ENCODE measurements around the gene CATSPER1.
A peak's percentile ranks its signal among the peaks of the same experiment; 100 is the strongest.

CATSPER1 gene

DNA sequence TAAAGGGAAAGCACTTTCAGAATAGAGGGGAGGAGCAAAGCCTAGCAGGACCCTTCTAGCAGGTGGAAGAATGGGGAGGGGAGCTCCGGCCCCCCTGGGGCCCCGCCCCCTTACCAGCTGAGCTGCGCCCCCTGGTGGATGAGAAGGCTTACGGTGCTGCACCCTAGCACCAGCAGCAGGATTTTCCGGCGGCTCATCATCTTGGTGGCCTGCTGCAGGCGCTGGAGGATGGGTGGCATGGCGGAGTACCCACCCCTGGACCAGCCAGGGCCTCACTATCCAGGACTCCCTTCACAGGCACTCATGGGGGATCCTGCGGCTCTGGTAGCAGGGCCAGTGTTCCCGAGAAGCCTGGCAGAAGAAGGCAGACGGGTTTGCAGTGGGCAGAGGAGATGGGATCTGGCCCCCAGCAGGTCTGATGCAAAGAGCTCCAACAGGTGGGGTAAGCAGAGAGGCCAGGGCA is 18.9 kb upstream of the CATSPER1 start:
- H3K79me2 ChIP-seq: no peaks in the 10 kb centered on the region
- no peaks in the 10 kb centered on the region for H3K27me3 ChIP-seq (ENCODE audit: control insufficient read depth, insufficient read depth, low read length)
- no peak overlapping the region for H3K27ac ChIP-seq
- TF ChIP-seq, protein P1, sequence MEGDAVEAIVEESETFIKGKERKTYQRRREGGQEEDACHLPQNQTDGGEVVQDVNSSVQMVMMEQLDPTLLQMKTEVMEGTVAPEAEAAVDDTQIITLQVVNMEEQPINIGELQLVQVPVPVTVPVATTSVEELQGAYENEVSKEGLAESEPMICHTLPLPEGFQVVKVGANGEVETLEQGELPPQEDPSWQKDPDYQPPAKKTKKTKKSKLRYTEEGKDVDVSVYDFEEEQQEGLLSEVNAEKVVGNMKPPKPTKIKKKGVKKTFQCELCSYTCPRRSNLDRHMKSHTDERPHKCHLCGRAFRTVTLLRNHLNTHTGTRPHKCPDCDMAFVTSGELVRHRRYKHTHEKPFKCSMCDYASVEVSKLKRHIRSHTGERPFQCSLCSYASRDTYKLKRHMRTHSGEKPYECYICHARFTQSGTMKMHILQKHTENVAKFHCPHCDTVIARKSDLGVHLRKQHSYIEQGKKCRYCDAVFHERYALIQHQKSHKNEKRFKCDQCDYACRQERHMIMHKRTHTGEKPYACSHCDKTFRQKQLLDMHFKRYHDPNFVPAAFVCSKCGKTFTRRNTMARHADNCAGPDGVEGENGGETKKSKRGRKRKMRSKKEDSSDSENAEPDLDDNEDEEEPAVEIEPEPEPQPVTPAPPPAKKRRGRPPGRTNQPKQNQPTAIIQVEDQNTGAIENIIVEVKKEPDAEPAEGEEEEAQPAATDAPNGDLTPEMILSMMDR (IDR thresholded peaks at IDR 0.05): peak; percentile 73
- H3K9me3 ChIP-seq (ENCODE audit: control insufficient read depth, low read length): no peaks in the 10 kb centered on the region
- no peak overlapping the region for H3K9ac ChIP-seq
- H3K4me2 ChIP-seq (ENCODE audit: low read length): peak overlapping the region; percentile 22
- H3K36me3 ChIP-seq (ENCODE audit: control insufficient read depth, insufficient read depth, low read length): no peaks in the 10 kb centered on the region
- peaks cover 14% of the 10 kb centered on the region for H3K4me1 ChIP-seq
- no peak overlapping the region for H3K4me3 ChIP-seq (ENCODE audit: low read depth, low read length)
- no peak overlapping the region for H2AFZ ChIP-seq

DNA sequence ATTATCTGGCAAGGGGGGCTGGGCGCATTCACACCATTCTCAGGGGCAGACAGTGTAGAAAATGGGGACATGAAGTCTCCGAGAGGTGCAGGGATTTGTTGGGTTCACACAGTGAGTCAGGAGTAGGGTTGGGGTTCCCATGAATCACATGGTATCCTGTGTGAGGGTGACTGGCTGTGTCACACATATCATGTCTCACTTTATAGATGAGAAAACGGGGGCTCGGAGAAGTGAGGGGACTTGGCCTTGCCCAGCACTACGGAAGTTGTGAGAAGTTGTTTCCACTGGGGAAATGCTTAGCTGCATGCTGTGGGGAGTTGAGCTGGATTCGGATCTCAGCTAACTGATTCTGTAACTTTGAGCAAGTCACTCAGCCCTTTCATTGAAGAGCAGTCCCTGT is 18.5 kb upstream of the CATSPER1 start:
- Histone ChIP-seq H3K9ac (no peak overlapping the region), H3K9me3 (ENCODE audit: control insufficient read depth, low read length) (no peaks in the 10 kb centered on the region)

DNA sequence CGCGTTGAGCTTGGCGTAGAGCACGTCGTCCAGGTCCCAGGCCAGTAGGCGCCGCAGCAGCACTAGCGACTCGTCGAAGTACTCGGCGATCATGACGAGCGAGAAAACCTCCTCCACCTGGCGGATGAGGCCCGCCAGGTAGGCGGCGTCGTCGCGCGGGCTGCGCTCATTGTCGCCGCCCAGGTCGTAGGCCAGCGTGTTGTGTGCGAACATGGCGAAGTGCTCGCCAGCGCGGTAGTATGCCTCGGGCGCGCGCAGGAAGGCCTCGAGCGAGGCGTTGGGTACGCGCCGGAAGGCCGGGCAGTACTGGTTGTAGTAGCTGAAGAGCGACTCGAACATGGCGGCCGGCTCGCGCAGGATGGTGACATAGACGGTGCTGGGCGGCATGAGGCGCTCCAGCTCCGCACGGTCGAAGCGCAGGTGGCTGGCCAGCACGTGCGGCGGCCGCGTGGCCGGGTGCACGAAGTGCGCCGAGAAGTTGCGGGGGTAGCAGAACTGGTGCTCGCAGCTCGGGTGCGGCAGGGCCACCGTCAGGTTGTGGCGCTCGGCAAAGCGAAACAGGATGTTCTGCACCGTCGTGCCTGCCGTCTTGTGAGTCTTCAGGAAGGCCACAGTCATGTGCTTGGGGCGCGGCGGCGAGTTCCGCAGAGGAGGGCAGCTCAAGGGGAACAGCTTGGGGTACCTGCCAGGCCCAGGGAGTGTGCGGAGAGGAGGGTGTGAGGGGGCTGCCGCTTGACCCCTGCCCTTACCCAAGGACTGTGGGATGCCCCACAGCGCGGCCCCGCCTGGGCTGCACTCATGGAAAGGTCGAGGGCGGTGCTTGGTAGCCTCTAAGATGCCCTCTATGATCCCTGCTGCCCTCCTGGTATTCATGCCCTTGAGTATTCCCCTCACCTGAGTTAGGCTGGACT is 17.0 kb upstream of the CATSPER1 start:
- Histone ChIP-seq H3K79me2 (no peaks in the 10 kb centered on the region), H3K4me1 (peaks cover 14% of the 10 kb centered on the region), H3K4me3 (ENCODE audit: low read depth, low read length) (no peak overlapping the region), H3K4me2 (ENCODE audit: low read length) (no peak overlapping the region), H3K27ac (no peak overlapping the region), H3K27me3 (ENCODE audit: control insufficient read depth, insufficient read depth, low read length) (no peaks in the 10 kb centered on the region), H3K36me3 (ENCODE audit: control insufficient read depth, insufficient read depth, low read length) (no peaks in the 10 kb centered on the region), H2AFZ (no peak overlapping the region), H3K9ac (no peak overlapping the region), H3K9me3 (ENCODE audit: control insufficient read depth, low read length) (no peaks in the 10 kb centered on the region)
- TF ChIP-seq, protein P1 (IDR thresholded peaks at IDR 0.05): no peak

More for the DNA sequence above, 18.5 kb upstream of the CATSPER1 start:
- no peak overlapping the region for H2AFZ ChIP-seq
- H3K79me2 ChIP-seq: no peaks in the 10 kb centered on the region
- no peak overlapping the region for H3K27ac ChIP-seq
- H3K27me3 ChIP-seq (ENCODE audit: control insufficient read depth, insufficient read depth, low read length): no peaks in the 10 kb centered on the region
- TF ChIP-seq, protein P1 (IDR thresholded peaks at IDR 0.05): no peak
- H3K4me2 ChIP-seq (ENCODE audit: low read length): peak overlapping the region; percentile 22
- no peak overlapping the region for H3K4me3 ChIP-seq (ENCODE audit: low read depth, low read length)
- H3K36me3 ChIP-seq (ENCODE audit: control insufficient read depth, insufficient read depth, low read length): no peaks in the 10 kb centered on the region
- peaks cover 14% of the 10 kb centered on the region for H3K4me1 ChIP-seq

DNA sequence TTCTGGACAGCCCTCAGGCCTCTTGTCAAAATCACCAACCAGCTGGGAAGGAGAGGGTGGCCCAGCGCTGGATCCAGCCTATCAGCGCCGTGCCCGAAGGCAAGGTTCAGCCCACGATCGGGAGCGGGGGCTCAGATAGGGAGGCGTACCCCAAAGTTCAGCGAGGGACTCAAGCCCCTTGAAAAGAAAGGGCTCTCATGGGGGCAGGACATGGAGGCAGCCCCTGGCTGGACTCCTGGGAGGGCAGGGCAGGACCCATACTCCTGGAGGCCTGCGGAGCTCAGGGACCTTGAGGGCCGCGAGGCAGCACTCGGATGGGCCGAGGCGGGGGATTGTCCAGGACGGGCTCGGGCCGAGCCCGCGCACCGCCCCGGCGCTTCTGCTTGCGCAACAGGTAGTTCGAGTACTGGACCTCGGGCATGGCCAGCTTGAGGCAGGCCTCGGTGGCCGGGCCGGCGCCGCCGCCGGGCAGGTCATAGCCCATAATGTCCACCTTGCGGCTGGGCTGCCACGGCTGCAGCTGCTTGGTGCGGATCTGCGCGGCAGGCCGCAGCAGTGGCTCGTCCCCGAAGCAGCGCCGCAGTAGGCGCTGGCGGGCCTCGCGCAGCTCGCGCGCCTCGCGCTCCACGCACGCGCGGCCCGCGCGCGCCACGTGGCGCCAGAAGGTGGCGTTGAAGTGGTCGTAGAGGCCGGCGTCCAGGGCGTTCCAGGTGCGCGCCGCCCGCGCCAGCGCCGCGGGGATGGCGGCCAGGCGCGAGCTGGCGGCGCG is 16.1 kb upstream of the CATSPER1 start:
- Histone ChIP-seq H3K9me3 (ENCODE audit: control insufficient read depth, low read length) (no peaks in the 10 kb centered on the region), H2AFZ (no peak overlapping the region), H3K79me2 (no peaks in the 10 kb centered on the region), H3K27ac (no peak overlapping the region), H3K36me3 (ENCODE audit: control insufficient read depth, insufficient read depth, low read length) (no peaks in the 10 kb centered on the region), H3K27me3 (ENCODE audit: control insufficient read depth, insufficient read depth, low read length) (no peaks in the 10 kb centered on the region), H3K4me3 (ENCODE audit: low read depth, low read length) (no peak overlapping the region), H3K9ac (no peak overlapping the region), H3K4me2 (ENCODE audit: low read length) (no peak overlapping the region), H3K4me1 (peaks cover 11% of the 10 kb centered on the region)
- TF ChIP-seq, protein P1 (IDR thresholded peaks at IDR 0.05): no peak
